Measurements from ENCODE around the gene AFF4. TPM values are rescaled to one million over a fixed set of nuclear protein-coding genes. Genes with fewer than 3 reads are reported as not detected.

Gene AFF4
- total RNA-seq, 1 experiment from 2014 or later = 38.6 TPM

DNA sequence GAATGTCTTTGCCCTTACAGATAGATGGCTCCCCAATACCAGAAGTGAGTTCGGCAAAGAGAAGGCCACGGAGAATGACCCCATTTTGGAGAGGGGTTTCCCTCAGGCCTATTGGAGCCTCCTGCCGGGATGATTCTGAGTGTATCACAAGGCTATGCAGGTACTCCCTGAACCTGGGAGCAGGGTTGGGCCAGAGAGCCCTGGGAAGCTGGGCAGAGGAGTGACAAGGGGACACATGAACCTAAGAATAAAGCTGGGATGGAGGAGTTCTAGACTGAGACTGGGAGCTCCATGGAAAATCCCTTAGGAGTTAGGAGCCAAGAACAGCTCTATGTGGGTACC, 89.5 kb downstream of the AFF4 start:
- H3K27me3 ChIP-seq (ENCODE audit: insufficient read depth, low read length) = no peaks in the 10 kb centered on the region
- no peak overlapping the region for H2AFZ ChIP-seq (ENCODE audit: low read depth, low read length, poor library complexity, severe bottlenecking)
- RAD21 ChIA-PET (ENCODE audit: low non-redundant PET in 1 of 2, low total read pairs in 2 of 2, uncharacterized antibody in 2 of 2, unreplicated experiment in 2 of 2) = no interaction called here
- no peak overlapping the region for H3K4me3 ChIP-seq (replicated peaks in 1 of 2; ENCODE audit: low read depth in 1 of 2, low read length in 2 of 2)
- H3K79me2 ChIP-seq (ENCODE audit: insufficient read depth, low read length) = peaks cover under 1% of the 10 kb centered on the region; the same call in 1 of the 2 replicates
- H3K4me1 ChIP-seq (ENCODE audit: control insufficient read depth in 1 of 2, insufficient read depth in 2 of 2, low read length in 2 of 2) = no peaks in the 10 kb centered on the region
- POLR2A ChIA-PET = no interaction called here
- H3K4me2 ChIP-seq (ENCODE audit: low read length) = no peak overlapping the region
- peaks cover 4 to 6% of the 10 kb centered on the region in 2 experiments; a peak in 2 of 4 replicates for H3K36me3 ChIP-seq (ENCODE audit: control insufficient read depth in 1 of 2, insufficient read depth in 2 of 2, low read length in 2 of 2)
- H3K9ac ChIP-seq (ENCODE audit: low read length) = no peak overlapping the region
- no peak overlapping the region for H3K27ac ChIP-seq (ENCODE audit: low read depth, low read length)
- no TSS peak for BruUV-seq (replicated peaks)
- no peaks in the 10 kb centered on the region for H4K20me1 ChIP-seq (ENCODE audit: insufficient read depth)
- DNase-seq (ENCODE audit: low read depth, low spot score) (no peak), ATAC-seq (peak; percentile 21; the same call in 1 of the 2 replicates)
- no peak for TF ChIP-seq SP1 (IDR thresholded peaks at IDR 0.05; ENCODE audit: low read depth)
- no peak for TF ChIP-seq ZFX (IDR thresholded peaks at IDR 0.05)
- TF ChIP-seq, protein P1, sequence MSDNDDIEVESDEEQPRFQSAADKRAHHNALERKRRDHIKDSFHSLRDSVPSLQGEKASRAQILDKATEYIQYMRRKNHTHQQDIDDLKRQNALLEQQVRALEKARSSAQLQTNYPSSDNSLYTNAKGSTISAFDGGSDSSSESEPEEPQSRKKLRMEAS (IDR thresholded peaks at IDR 0.05) = no peak
- TF ChIP-seq FOSL1 (IDR thresholded peaks at IDR 0.05; ENCODE audit: low read depth) = no peak
- no peak for TF ChIP-seq SRF (IDR thresholded peaks at IDR 0.05; ENCODE audit: low read depth)
- no peak for TF ChIP-seq EGR1 (IDR thresholded peaks at IDR 0.05; ENCODE audit: low read depth)
- TF ChIP-seq EZH2 (IDR thresholded peaks at IDR 0.05) = no peak
- no peak for TF ChIP-seq POLR2A (IDR thresholded peaks at IDR 0.05; ENCODE audit: borderline replicate concordance, extremely low read depth, insufficient read depth, insufficient read length)
- TF ChIP-seq JUND (IDR thresholded peaks at IDR 0.05) = no peak
- TF ChIP-seq ZNF274 (IDR thresholded peaks at IDR 0.05; ENCODE audit: low read depth, low read length) = no peak
- TF ChIP-seq ELF1 (IDR thresholded peaks at IDR 0.05; ENCODE audit: borderline replicate concordance, low read depth) = no peak
- H3K9me3 ChIP-seq (ENCODE audit: control insufficient read depth in 1 of 2, insufficient read depth in 1 of 2, low read depth in 1 of 2, low read length in 2 of 2) = no peaks in the 10 kb centered on the region
- intact Hi-C loops (cut with micrococcal nuclease) = no loop called here
- no peaks in the 10 kb centered on the region for H3K9me2 ChIP-seq (ENCODE audit: insufficient read depth)
- CTCF ChIA-PET = interaction anchor here (1.4 kb wide), 1 partner anchor 9 kb away, joined by 3 read pairs; no protein-coding TSS in a partner anchor

DNA sequence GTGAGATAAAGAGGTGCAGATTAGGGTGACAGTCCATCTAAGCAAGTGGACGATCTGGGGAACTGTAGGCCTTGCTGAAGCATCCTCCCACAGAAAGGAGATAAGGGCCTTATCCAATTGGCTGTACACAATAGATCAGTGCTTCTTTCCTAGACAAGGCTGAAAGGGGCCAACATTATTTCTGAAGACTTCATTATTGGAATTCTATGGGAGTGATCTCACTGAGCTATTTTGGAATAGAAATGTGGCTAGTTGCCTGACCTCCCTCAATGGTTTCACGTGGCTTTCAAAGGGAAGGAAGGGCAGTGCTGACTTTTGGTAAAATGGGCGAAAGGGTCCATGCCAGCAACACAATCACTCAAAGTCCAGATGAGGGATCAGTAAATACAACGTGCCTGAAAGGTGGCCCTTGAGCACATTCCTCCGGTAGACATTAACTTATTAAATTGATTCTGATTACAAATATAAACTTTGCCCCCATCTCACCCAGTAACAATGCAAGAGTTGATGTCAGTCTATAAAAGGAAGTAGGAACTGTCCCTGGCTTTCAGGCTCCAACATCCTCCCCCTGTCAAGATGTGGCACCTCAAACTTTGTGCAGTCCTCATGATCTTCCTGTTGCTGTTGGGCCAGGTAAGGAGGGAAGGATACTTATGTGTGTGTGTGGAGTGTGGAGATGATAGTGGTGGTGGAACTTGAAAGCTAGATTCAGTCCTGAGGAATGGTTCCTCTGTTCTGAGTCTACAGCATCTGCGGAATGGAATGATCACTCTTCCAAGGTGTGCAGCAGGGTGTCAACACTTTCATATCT, 90.1 kb downstream of the AFF4 start, which contains the start of gene LEAP2:
Gene LEAP2 (plus strand): TSS at position 550 of the 811 bp plus-strand sequence. CDS start 27 bp downstream, at position 577.
- RAD21 ChIA-PET (ENCODE audit: low non-redundant PET in 1 of 2, low total read pairs in 2 of 2, uncharacterized antibody in 2 of 2, unreplicated experiment in 2 of 2) = no interaction called here
- no peak for ATAC-seq
- H3K27ac ChIP-seq (ENCODE audit: low read depth, low read length) = no peak within 1 kb of the TSS
- H4K20me1 ChIP-seq (ENCODE audit: insufficient read depth) = no peaks in the 10 kb centered on the region
- H3K4me2 ChIP-seq (ENCODE audit: low read length) = no peak within 1 kb of the TSS
- peaks cover 6% of the 10 kb centered on the region; the same call in 1 of the 2 replicates for H3K79me2 ChIP-seq (ENCODE audit: insufficient read depth, low read length)
- no peak within 1 kb of the TSS for H2AFZ ChIP-seq (ENCODE audit: low read depth, low read length, poor library complexity, severe bottlenecking)
- no peaks in the 10 kb centered on the region for H3K9me3 ChIP-seq (ENCODE audit: control insufficient read depth in 1 of 2, insufficient read depth in 1 of 2, low read depth in 1 of 2, low read length in 2 of 2)
- H3K36me3 ChIP-seq (ENCODE audit: control insufficient read depth in 1 of 2, insufficient read depth in 2 of 2, low read length in 2 of 2) = peaks cover 4 to 9% of the 10 kb centered on the region in 2 experiments; a peak in 2 of 4 replicates
- no peaks in the 10 kb centered on the region for H3K9me2 ChIP-seq (ENCODE audit: insufficient read depth)
- no peak within 1 kb of the TSS for H3K9ac ChIP-seq (ENCODE audit: low read length)
- CTCF ChIA-PET = interaction anchor here (1.4 kb wide), 1 partner anchor 10 kb away, joined by 3 read pairs; no protein-coding TSS in a partner anchor
- H3K4me3 ChIP-seq (replicated peaks in 1 of 2; ENCODE audit: low read depth in 1 of 2, low read length in 2 of 2) = no peak within 1 kb of the TSS
- intact Hi-C loops (cut with micrococcal nuclease) = no loop called here
- DNase-seq (ENCODE audit: low read depth, low spot score) = no peak
- H3K27me3 ChIP-seq (ENCODE audit: insufficient read depth, low read length) = no peaks in the 10 kb centered on the region
- BruUV-seq (replicated peaks) = no TSS peak
- POLR2A ChIA-PET = no interaction called here
- no peak for TF ChIP-seq SIN3A (IDR thresholded peaks at IDR 0.05; ENCODE audit: low read depth)
- TF ChIP-seq, protein P2, sequence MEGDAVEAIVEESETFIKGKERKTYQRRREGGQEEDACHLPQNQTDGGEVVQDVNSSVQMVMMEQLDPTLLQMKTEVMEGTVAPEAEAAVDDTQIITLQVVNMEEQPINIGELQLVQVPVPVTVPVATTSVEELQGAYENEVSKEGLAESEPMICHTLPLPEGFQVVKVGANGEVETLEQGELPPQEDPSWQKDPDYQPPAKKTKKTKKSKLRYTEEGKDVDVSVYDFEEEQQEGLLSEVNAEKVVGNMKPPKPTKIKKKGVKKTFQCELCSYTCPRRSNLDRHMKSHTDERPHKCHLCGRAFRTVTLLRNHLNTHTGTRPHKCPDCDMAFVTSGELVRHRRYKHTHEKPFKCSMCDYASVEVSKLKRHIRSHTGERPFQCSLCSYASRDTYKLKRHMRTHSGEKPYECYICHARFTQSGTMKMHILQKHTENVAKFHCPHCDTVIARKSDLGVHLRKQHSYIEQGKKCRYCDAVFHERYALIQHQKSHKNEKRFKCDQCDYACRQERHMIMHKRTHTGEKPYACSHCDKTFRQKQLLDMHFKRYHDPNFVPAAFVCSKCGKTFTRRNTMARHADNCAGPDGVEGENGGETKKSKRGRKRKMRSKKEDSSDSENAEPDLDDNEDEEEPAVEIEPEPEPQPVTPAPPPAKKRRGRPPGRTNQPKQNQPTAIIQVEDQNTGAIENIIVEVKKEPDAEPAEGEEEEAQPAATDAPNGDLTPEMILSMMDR (IDR thresholded peaks at IDR 0.05 in 2 of 3, conservative IDR thresholded peaks at IDR 0.05 in 1 of 3; ENCODE audit: borderline replicate concordance in 1 of 3, insufficient read depth in 1 of 3, low read depth in 2 of 3, low read length in 2 of 3) = no peak
- TF ChIP-seq FOSL1 (IDR thresholded peaks at IDR 0.05; ENCODE audit: low read depth) = no peak
- TF ChIP-seq, protein P3, sequence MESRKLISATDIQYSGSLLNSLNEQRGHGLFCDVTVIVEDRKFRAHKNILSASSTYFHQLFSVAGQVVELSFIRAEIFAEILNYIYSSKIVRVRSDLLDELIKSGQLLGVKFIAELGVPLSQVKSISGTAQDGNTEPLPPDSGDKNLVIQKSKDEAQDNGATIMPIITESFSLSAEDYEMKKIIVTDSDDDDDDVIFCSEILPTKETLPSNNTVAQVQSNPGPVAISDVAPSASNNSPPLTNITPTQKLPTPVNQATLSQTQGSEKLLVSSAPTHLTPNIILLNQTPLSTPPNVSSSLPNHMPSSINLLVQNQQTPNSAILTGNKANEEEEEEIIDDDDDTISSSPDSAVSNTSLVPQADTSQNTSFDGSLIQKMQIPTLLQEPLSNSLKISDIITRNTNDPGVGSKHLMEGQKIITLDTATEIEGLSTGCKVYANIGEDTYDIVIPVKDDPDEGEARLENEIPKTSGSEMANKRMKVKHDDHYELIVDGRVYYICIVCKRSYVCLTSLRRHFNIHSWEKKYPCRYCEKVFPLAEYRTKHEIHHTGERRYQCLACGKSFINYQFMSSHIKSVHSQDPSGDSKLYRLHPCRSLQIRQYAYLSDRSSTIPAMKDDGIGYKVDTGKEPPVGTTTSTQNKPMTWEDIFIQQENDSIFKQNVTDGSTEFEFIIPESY (IDR thresholded peaks at IDR 0.05; ENCODE audit: extremely low read depth, insufficient replicate concordance, low read length) = no peak
- TF ChIP-seq YY1 (IDR thresholded peaks at IDR 0.05; ENCODE audit: extremely low read depth, insufficient replicate concordance, low read depth, low read length) = no peak
- TF ChIP-seq RAD21 (IDR thresholded peaks at IDR 0.05; ENCODE audit: low read depth) = no peak
- no peaks in the 10 kb centered on the region for H3K4me1 ChIP-seq (ENCODE audit: control insufficient read depth in 1 of 2, insufficient read depth in 2 of 2, low read length in 2 of 2)
